ENCODE results near the gene C16orf89.

Gene C16orf89

GRCh38 chr16:5005916-5006315 lies 59.8 kb downstream of the C16orf89 start:
- TF ChIP-seq CTCF (IDR thresholded peaks at IDR 0.05; ENCODE audit: borderline replicate concordance, insufficient read depth, low read depth, low read length), result no peak
- no peak overlapping the region for H3K4me3 ChIP-seq (ENCODE audit: low read depth, low read length)

- no peak overlapping the region for H3K4me3 ChIP-seq (ENCODE audit: low read depth, low read length)
- no peak for TF ChIP-seq CTCF (IDR thresholded peaks at IDR 0.05; ENCODE audit: borderline replicate concordance, insufficient read depth, low read depth, low read length)
These were observed 61.4 kb downstream of the C16orf89 start for GRCh38 chr16:5004311-5004710.

- no peak for TF ChIP-seq CTCF (IDR thresholded peaks at IDR 0.05; ENCODE audit: borderline replicate concordance, insufficient read depth, low read depth, low read length)
These were observed 61.9 kb downstream of the C16orf89 start for GRCh38 chr16:5003828-5004227.

GRCh38 chr16:5003211-5003610 lies 62.5 kb downstream of the C16orf89 start:
- H3K4me3 ChIP-seq (ENCODE audit: low read depth, low read length), result no peak overlapping the region
- TF ChIP-seq CTCF (IDR thresholded peaks at IDR 0.05; ENCODE audit: borderline replicate concordance, insufficient read depth, low read depth, low read length), result no peak

More at GRCh38 chr16:5003828-5004227, 61.9 kb downstream of the C16orf89 start:
- H3K4me3 ChIP-seq (ENCODE audit: low read depth, low read length), result no peak overlapping the region

- no peak overlapping the region for H3K4me3 ChIP-seq (ENCODE audit: low read depth, low read length)
- TF ChIP-seq CTCF (IDR thresholded peaks at IDR 0.05; ENCODE audit: borderline replicate concordance, insufficient read depth, low read depth, low read length), result no peak
These were observed 63.0 kb downstream of the C16orf89 start for GRCh38 chr16:5002699-5003143.

- no peak for TF ChIP-seq CTCF (IDR thresholded peaks at IDR 0.05; ENCODE audit: borderline replicate concordance, insufficient read depth, low read depth, low read length)
- no peak overlapping the region for H3K4me3 ChIP-seq (ENCODE audit: low read depth, low read length)
These were observed 63.8 kb downstream of the C16orf89 start for GRCh38 chr16:5001986-5002385.

GRCh38 chr16:5001571-5001970 lies 64.2 kb downstream of the C16orf89 start:
- TF ChIP-seq CTCF (IDR thresholded peaks at IDR 0.05; ENCODE audit: borderline replicate concordance, insufficient read depth, low read depth, low read length), result no peak
- H3K4me3 ChIP-seq (ENCODE audit: low read depth, low read length), result no peak overlapping the region

Data from GM12875 (cell line).